MM.1S (cell line): ENCODE data around the gene OGFOD3.

Experiments
- DNase-seq: peaks from one replicate; pipeline ENCODE4 v3.0.0-alpha.2; 2015
- H2AFZ ChIP-seq: fragments of 300-600 bp; sonication (generic); 2 replicates; pipeline ENCODE4 v1.6.0; 2016; ENCODE audit warnings: antibody characterized with exemption, low read length
- H3F3A ChIP-seq: fragments of 300-600 bp; sonication (generic); 2 replicates; pipeline ENCODE4 v1.6.1; 2016; ENCODE audit warnings: mild to moderate bottlenecking, antibody characterized with exemption, low read length, moderate library complexity, mixed read lengths; ENCODE audit not compliant: insufficient read depth
- H3K27ac ChIP-seq: fragments of 300-600 bp; sonication (generic); 2 replicates; pipeline ENCODE4 v1.5.1; 2016; ENCODE audit warnings: mild to moderate bottlenecking, low read length
- H3K27me3 ChIP-seq: fragments of 300-600 bp; sonication (generic); replicated peaks from 2 replicates; pipeline ENCODE4 v1.6.0; 2016; ENCODE audit warnings: low read length; ENCODE audit not compliant: insufficient read depth
- H3K36me3 ChIP-seq: fragments of 300-600 bp; sonication (generic); replicated peaks from 2 replicates; pipeline ENCODE4 v1.6.1; 2016; ENCODE audit warnings: mild to moderate bottlenecking, low read length, mixed read lengths; ENCODE audit not compliant: insufficient read depth
- H3K4me1 ChIP-seq: fragments of 300-600 bp; sonication (generic); 2 replicates; pipeline ENCODE4 v1.6.1; 2016; ENCODE audit warnings: low read length, mixed read lengths
- H3K4me2 ChIP-seq: fragments of 300-600 bp; sonication (generic); 2 replicates; pipeline ENCODE4 v1.6.0; 2016; ENCODE audit warnings: low read depth, low read length
- H3K4me3 ChIP-seq: fragments of 300-600 bp; sonication (generic); 2 replicates; pipeline ENCODE4 v1.5.1; 2016; ENCODE audit warnings: low read length, mixed read lengths
- H3K79me2 ChIP-seq: fragments of 300-600 bp; sonication (generic); 2 replicates; pipeline ENCODE4 v1.6.1; 2016; ENCODE audit warnings: mixed run types, low read length, mixed read lengths
- H3K9ac ChIP-seq: fragments of 300-600 bp; sonication (generic); 2 replicates; pipeline ENCODE4 v1.6.1; 2016; ENCODE audit warnings: low read length, mixed read lengths
- H3K9me2 ChIP-seq: fragments of 300-600 bp; sonication (generic); replicated peaks from 2 replicates; pipeline ENCODE4 v1.6.1; 2016; ENCODE audit warnings: mild to moderate bottlenecking, low read length, mixed read lengths; ENCODE audit not compliant: insufficient read depth
- H3K9me3 ChIP-seq: fragments of 300-600 bp; sonication (generic); replicated peaks from 2 replicates; pipeline ENCODE4 v1.6.1; 2016; ENCODE audit warnings: mild to moderate bottlenecking, low read length, mixed read lengths; ENCODE audit not compliant: insufficient read depth
- H4K20me1 ChIP-seq: fragments of 300-600 bp; sonication (generic); 2 replicates; pipeline ENCODE4 v1.6.1; 2016; ENCODE audit warnings: mild to moderate bottlenecking, low read length, moderate library complexity, mixed read lengths; ENCODE audit not compliant: insufficient read depth
- EZH2 ChIP-seq: fragments of 300-600 bp; sonication (generic); optimal IDR thresholded peaks from 2 replicates; pipeline ENCODE3; 2017; ENCODE audit warnings: low read depth, mild to moderate bottlenecking, antibody characterized with exemption, low read length, mixed read lengths
- EZH2phosphoT487 ChIP-seq: fragments of 300-600 bp; sonication (generic); IDR thresholded peaks from 2 replicates; pipeline ENCODE4 v1.6.1; 2018; ENCODE audit warnings: antibody characterized with exemption, low read length
- TF ChIP-seq, protein P1 (sequence below): fragments of 300-600 bp; sonication (generic); IDR thresholded peaks from 2 replicates; pipeline ENCODE4 v1.5.1; 2016; ENCODE audit warnings: antibody characterized with exemption, low read length, mixed read lengths

Gene OGFOD3

DNA sequence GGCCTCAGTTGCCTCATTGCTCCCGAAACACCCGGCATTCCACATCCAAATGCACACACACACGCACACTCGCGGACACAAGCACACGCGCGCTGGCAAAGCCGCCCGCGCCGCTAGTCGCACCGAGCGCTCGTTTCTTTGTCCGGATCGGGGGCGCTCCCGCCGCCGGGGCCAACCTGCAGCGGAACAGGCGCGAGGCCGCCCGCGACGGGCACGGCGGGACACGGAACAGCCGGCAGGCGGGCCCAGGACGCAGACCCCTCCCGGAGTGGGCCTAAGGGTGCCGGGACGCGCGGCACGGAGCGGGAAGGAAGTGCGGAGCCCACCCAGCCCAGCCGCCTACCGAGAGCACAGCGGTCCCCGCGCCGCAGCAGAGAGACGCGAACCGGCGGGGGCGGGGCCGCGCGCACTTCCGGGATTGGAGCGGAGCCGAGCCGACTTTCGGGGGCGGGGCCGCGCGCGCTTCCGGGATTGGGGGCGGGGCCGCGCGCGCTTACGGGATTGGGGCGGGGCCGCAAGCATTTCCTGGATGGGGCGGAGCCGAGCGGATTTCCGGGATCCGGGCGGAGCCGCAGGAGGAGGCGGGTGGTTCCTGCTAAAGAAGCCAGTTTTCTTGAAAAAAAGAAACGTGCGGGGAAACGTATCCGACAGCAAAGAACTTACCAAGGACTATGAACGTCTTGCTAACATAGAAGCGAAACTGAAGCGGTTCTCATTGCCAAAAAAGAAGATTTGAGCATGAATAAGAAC, 32.1 kb upstream of the OGFOD3 start, which contains the start of gene CYBC1:
Gene CYBC1 (minus strand): TSS at position 396 of the 750 bp plus-strand sequence. CDS start 1,498 bp downstream, outside the sequence.
- Histone ChIP-seq H4K20me1 (no peaks in the 10 kb centered on the region), H3K4me2 (peak within 1 kb of the TSS; percentile 83), H2AFZ (peak within 1 kb of the TSS; percentile 33; the same call in 1 of the 2 replicates), H3F3A (peaks cover 21% of the 10 kb centered on the region), H3K9me3 (no peaks in the 10 kb centered on the region), H3K27ac (peak within 1 kb of the TSS; percentile 96), H3K27me3 (no peaks in the 10 kb centered on the region), H3K79me2 (peaks cover 43% of the 10 kb centered on the region), H3K9ac (peak within 1 kb of the TSS; percentile 99), H3K4me1 (0 out of 2 replicates have a peak, but pooled peaks cover 9% of the 10 kb centered on the region), H3K9me2 (no peaks in the 10 kb centered on the region), H3K36me3 (no peaks in the 10 kb centered on the region; the same call in 1 of the 2 replicates), H3K4me3 (peak within 1 kb of the TSS; percentile 97)
- no peak for TF ChIP-seq EZH2
- no peak for TF ChIP-seq EZH2phosphoT487
- TF ChIP-seq, protein P1, sequence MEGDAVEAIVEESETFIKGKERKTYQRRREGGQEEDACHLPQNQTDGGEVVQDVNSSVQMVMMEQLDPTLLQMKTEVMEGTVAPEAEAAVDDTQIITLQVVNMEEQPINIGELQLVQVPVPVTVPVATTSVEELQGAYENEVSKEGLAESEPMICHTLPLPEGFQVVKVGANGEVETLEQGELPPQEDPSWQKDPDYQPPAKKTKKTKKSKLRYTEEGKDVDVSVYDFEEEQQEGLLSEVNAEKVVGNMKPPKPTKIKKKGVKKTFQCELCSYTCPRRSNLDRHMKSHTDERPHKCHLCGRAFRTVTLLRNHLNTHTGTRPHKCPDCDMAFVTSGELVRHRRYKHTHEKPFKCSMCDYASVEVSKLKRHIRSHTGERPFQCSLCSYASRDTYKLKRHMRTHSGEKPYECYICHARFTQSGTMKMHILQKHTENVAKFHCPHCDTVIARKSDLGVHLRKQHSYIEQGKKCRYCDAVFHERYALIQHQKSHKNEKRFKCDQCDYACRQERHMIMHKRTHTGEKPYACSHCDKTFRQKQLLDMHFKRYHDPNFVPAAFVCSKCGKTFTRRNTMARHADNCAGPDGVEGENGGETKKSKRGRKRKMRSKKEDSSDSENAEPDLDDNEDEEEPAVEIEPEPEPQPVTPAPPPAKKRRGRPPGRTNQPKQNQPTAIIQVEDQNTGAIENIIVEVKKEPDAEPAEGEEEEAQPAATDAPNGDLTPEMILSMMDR = no peak
- peak; percentile 95 for DNase-seq

DNA sequence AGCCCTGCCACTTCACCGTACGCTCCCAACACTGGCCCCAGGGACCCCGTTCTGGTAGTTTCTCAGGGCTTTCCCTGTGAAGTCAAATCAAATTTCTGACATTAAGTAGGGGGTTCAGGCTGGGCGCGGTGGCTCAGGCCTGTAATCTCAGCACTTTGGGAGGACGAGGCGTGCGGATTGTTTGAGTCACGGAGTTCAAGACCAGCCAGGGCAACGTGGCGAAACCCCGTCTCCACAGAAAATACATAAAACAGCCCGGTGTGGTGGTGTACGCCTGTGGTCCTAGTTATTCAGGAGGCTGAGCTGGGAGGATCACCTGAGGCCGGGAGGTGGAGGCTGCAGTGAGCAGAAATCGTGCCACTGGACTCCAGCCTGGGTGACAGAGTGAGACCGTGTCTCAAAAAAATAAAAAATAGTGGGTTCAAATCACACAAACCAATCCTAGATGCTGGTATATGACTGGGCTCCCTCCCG, 31.5 kb upstream of the OGFOD3 start:
- Histone ChIP-seq H3K27me3 (no peaks in the 10 kb centered on the region), H3K27ac (peak overlapping the region; percentile 96), H3K4me2 (peak overlapping the region; percentile 83), H4K20me1 (no peaks in the 10 kb centered on the region), H3K9me3 (no peaks in the 10 kb centered on the region), H3F3A (peaks cover 21% of the 10 kb centered on the region), H3K4me1 (0 out of 2 replicates have a peak, but pooled peaks cover 9% of the 10 kb centered on the region), H3K36me3 (no peaks in the 10 kb centered on the region; the same call in 1 of the 2 replicates), H2AFZ (no peak overlapping the region; the same call in 1 of the 2 replicates), H3K9me2 (no peaks in the 10 kb centered on the region), H3K9ac (peak overlapping the region; percentile 99), H3K79me2 (peaks cover 49% of the 10 kb centered on the region), H3K4me3 (peak overlapping the region; percentile 97)
- TF ChIP-seq EZH2 = no peak
- no peak for TF ChIP-seq EZH2phosphoT487
- TF ChIP-seq, protein P1 = no peak
- DNase-seq = no peak

DNA sequence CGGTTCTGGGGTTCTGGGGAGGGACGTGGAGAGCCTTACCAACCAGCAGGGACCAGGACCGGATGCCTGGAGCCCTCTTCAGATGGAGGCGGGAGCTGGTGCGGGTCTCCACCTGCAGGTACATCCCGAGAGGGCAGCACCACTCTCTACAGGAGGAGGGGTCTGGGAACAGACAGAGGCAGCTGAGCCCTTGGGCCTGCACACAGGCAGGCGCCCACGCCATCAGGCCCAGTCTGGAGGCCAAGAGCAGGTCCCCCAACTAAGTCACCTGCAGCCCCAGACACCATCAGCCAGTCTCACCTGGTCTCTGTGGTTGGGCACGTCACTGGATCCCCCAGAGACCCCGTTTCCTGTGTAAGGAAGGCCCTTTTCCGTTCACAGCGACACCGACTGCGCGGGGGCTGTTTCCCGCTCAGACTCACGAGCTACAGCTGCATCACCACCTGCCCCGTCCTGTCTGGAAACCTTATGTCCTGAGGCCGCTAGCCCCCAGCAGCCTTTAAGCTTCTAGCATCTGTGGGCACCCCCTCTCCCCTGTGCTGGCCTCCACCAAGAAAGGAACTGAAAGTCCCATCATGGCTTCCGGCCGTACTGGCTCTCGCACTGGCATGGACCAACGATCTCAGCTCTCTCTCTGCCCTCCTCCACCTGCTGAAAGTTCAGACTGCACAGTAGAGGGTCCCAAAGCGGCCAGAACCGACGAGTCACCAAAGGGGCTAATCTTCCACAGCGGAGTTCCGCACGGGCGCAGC, 30.9 kb upstream of the OGFOD3 start:
- no peaks in the 10 kb centered on the region for H3K9me2 ChIP-seq
- peaks cover 21% of the 10 kb centered on the region for H3F3A ChIP-seq
- TF ChIP-seq, protein P1 = peak; percentile 20
- no peak for TF ChIP-seq EZH2phosphoT487
- no peaks in the 10 kb centered on the region for H3K27me3 ChIP-seq
- H2AFZ ChIP-seq = no peak overlapping the region
- 0 out of 2 replicates have a peak, but pooled peaks cover 9% of the 10 kb centered on the region for H3K4me1 ChIP-seq
- H3K79me2 ChIP-seq = peaks cover 55% of the 10 kb centered on the region
- peak overlapping the region; percentile 99 for H3K9ac ChIP-seq
- peak overlapping the region; percentile 83 for H3K4me2 ChIP-seq
- H3K27ac ChIP-seq = peak overlapping the region; percentile 96
- H3K9me3 ChIP-seq = no peaks in the 10 kb centered on the region
- no peaks in the 10 kb centered on the region for H4K20me1 ChIP-seq
- no peaks in the 10 kb centered on the region; the same call in 1 of the 2 replicates for H3K36me3 ChIP-seq
- DNase-seq = peak; percentile 85
- peak overlapping the region; percentile 97 for H3K4me3 ChIP-seq
